Keratinocyte (primary cell): Measurements from ENCODE around the gene RNF115. TPM values are rescaled to one million over a fixed set of nuclear protein-coding genes. Genes with fewer than 3 reads are reported as not detected.
"Not testable (repeated sequence)": the region's sequence is repeated elsewhere in the genome, so short reads cannot be mapped to it uniquely, and the experiment has no call there.

ENCODE experiments used
- DNase-seq: peaks from one replicate; pipeline ENCODE4 v3.0.0-alpha.2; 2011; ENCODE audit warnings: low read depth, missing footprints, low spot score
- FAIRE-seq: peaks from 2 replicates; lab custom pipeline; 2011; peaks lifted over from hg19 to GRCh38; lab: Jason Lieb, UNC
- H2AFZ ChIP-seq: 2 replicates; pipeline ENCODE4 v1.6.0; 2012; ENCODE audit warnings: low read length, control low read depth, inconsistent platforms; ENCODE audit not compliant: control insufficient read depth
- H3K27ac ChIP-seq: 2 replicates; pipeline ENCODE4 v1.5.1; 2011; ENCODE audit warnings: low read length; ENCODE audit not compliant: control insufficient read depth, insufficient read depth
- H3K27me3 ChIP-seq: 3 replicates; pipeline ENCODE4 v1.6.0; 2011; ENCODE audit warnings: low read length; ENCODE audit not compliant: control insufficient read depth, insufficient read depth; ENCODE audit errors: extremely low read depth
- H3K36me3 ChIP-seq, 2 experiments: 2 replicates in 1 of 2; 3 replicates in 1 of 2; pipeline ENCODE4 v1.5.1; 2011; ENCODE audit warnings: low read length in 2 of 2, mild to moderate bottlenecking in 1 of 2; ENCODE audit not compliant: control insufficient read depth in 2 of 2, insufficient read depth in 2 of 2; ENCODE audit errors: extremely low read depth in 1 of 2
- H3K4me1 ChIP-seq: 3 replicates; pipeline ENCODE4 v1.5.1; 2011; ENCODE audit warnings: low read length; ENCODE audit not compliant: control insufficient read depth, insufficient read depth; ENCODE audit errors: extremely low read depth
- H3K4me2 ChIP-seq: 3 replicates; pipeline ENCODE4 v1.6.0; 2011; ENCODE audit warnings: low read depth, low read length; ENCODE audit not compliant: control insufficient read depth, insufficient read depth; ENCODE audit errors: extremely low read depth
- H3K4me3 ChIP-seq, 3 experiments: fragments of 200-600 bp in 1 of 3; sonication (generic) in 1 of 3; 2 replicates in 2 of 3; 3 replicates in 1 of 3; pipeline ENCODE4 v1.5.1; 2011 to 2016; ENCODE audit warnings: low read length in 3 of 3, mild to moderate bottlenecking in 3 of 3, control low read depth in 2 of 3, inconsistent platforms in 1 of 3, low read depth in 1 of 3, mixed read lengths in 1 of 3, mixed run types in 1 of 3, moderate library complexity in 1 of 3; ENCODE audit not compliant: control insufficient read depth in 2 of 3, insufficient read depth in 2 of 3; ENCODE audit errors: extremely low read depth in 1 of 3
- H3K79me2 ChIP-seq: 2 replicates; pipeline ENCODE4 v1.6.0; 2012; ENCODE audit warnings: low read length; ENCODE audit not compliant: control insufficient read depth, insufficient read depth
- H3K9ac ChIP-seq: 3 replicates; pipeline ENCODE4 v1.6.0; 2011; ENCODE audit warnings: low read length; ENCODE audit not compliant: control insufficient read depth, insufficient read depth; ENCODE audit errors: extremely low read depth
- H3K9me1 ChIP-seq: 3 replicates; pipeline ENCODE4 v1.6.0; 2011; ENCODE audit warnings: low read length; ENCODE audit not compliant: control insufficient read depth, insufficient read depth; ENCODE audit errors: extremely low read depth
- H3K9me3 ChIP-seq: 2 replicates; pipeline ENCODE4 v1.5.1; 2012; ENCODE audit warnings: low read depth, low read length; ENCODE audit not compliant: control insufficient read depth
- H4K20me1 ChIP-seq: 3 replicates; pipeline ENCODE4 v1.6.0; 2011; ENCODE audit warnings: low read length; ENCODE audit not compliant: control insufficient read depth, insufficient read depth; ENCODE audit errors: extremely low read depth
- CTCF ChIP-seq, 3 experiments: IDR thresholded peaks in 1 of 3; conservative IDR thresholded peaks in 1 of 3; optimal IDR thresholded peaks in 1 of 3; 2 replicates in 2 of 3; 3 replicates in 1 of 3; pipeline versions ENCODE3 to v1.5.1; 2011; ENCODE audit warnings: low read length in 3 of 3, mild to moderate bottlenecking in 3 of 3, moderate library complexity in 2 of 3, control low read depth in 1 of 3, inconsistent platforms in 1 of 3; ENCODE audit not compliant: insufficient read depth in 2 of 3; ENCODE audit errors: extremely low read depth in 1 of 3
- EZH2 ChIP-seq: IDR thresholded peaks from one replicate; pipeline ENCODE4 v1.6.1; 2012; ENCODE audit warnings: inconsistent platforms, mild to moderate bottlenecking, low read length, moderate library complexity
- dilution Hi-C: fragments of 300-500 bp; cut with MboI; formaldehyde crosslinking; loops from one replicate; pipeline ENCODE4 v1.7.0; 2020; ENCODE audit warnings: low sequenced_read_pairs; ENCODE audit not compliant: extremely low pct_ligation_motif_present
- polyA plus RNA-seq, 5 experiments: library from polyadenylated mRNA; depleted of rRNA in 3 of 5; stranded (reverse) in 3 of 5; stranded (forward) in 1 of 5; unstranded in 1 of 5; fragments of >200 nt; gene quantifications; 1 replicate in 1 of 5; 2 replicates in 3 of 5; 3 replicates in 1 of 5; pipeline versions ENCODE4 v1.2.1 to v1.2.3, GENCODE V29; 2011 to 2012; ENCODE audit warnings: missing spikeins in 2 of 5, low read depth in 1 of 5, low replicate concordance in 1 of 5

RNF115 gene
- polyA plus RNA-seq, 1 donor (not counting 4 experiments of a cell fraction or from before 2014, with no cell fraction given), result 10.1 TPM

GRCh38 chr1:145760395-145760949 is 63.4 kb downstream of the RNF115 start:
- H3K79me2 ChIP-seq, H3K9me3 ChIP-seq, dilution Hi-C loops, H3K36me3 ChIP-seq, H3K9me1 ChIP-seq, H3K4me1 ChIP-seq, H3K27ac ChIP-seq, H3K4me3 ChIP-seq, FAIRE-seq, DNase-seq, H2AFZ ChIP-seq, H3K27me3 ChIP-seq, H3K4me2 ChIP-seq, H4K20me1 ChIP-seq, H3K9ac ChIP-seq: not testable (repeated sequence)

GRCh38 chr1:145759721-145760120 is 64.2 kb downstream of the RNF115 start:
- FAIRE-seq (no peak), DNase-seq (no peak)
- Histone ChIP-seq H3K9me1 (no peaks in the 10 kb centered on the region), H3K36me3 (peaks cover 0 to 3% of the 10 kb centered on the region in 2 experiments), H2AFZ (no peak overlapping the region), H3K79me2 (no peaks in the 10 kb centered on the region), H4K20me1 (no peaks in the 10 kb centered on the region), H3K9me3 (no peaks in the 10 kb centered on the region), H3K4me1 (no peaks in the 10 kb centered on the region), H3K27ac (no peak overlapping the region), H3K4me2 (no peak overlapping the region), H3K27me3 (no peaks in the 10 kb centered on the region), H3K4me3 (no peak overlapping the region), H3K9ac (no peak overlapping the region)
- no peak for TF ChIP-seq EZH2
- TF ChIP-seq CTCF (optimal IDR thresholded peaks at IDR 0.05 in 1 of 3, IDR thresholded peaks at IDR 0.05 in 1 of 3, conservative IDR thresholded peaks at IDR 0.05 in 1 of 3; ENCODE audit: extremely low read depth in 1 of 3, insufficient read depth in 2 of 3, low read length in 3 of 3), result no peak
- dilution Hi-C loops, result no loop called here

GRCh38 chr1:145758575-145758974 is 65.3 kb downstream of the RNF115 start:
- Histone ChIP-seq H2AFZ (no peak overlapping the region), H3K36me3 (peaks cover 0 to 3% of the 10 kb centered on the region in 2 experiments), H3K27ac (no peak overlapping the region), H3K4me1 (no peaks in the 10 kb centered on the region), H3K4me2 (no peak overlapping the region), H3K9ac (no peak overlapping the region), H3K4me3 (no peak overlapping the region), H3K9me3 (no peaks in the 10 kb centered on the region), H3K9me1 (no peaks in the 10 kb centered on the region), H4K20me1 (no peaks in the 10 kb centered on the region), H3K79me2 (no peaks in the 10 kb centered on the region), H3K27me3 (no peaks in the 10 kb centered on the region)
- TF ChIP-seq CTCF (optimal IDR thresholded peaks at IDR 0.05 in 1 of 3, IDR thresholded peaks at IDR 0.05 in 1 of 3, conservative IDR thresholded peaks at IDR 0.05 in 1 of 3; ENCODE audit: extremely low read depth in 1 of 3, insufficient read depth in 2 of 3, low read length in 3 of 3), result no peak
- TF ChIP-seq EZH2, result no peak
- dilution Hi-C loops, result no loop called here
- FAIRE-seq (no peak), DNase-seq (no peak)
